Measurements from ENCODE around the gene ADCY5.

DNA sequence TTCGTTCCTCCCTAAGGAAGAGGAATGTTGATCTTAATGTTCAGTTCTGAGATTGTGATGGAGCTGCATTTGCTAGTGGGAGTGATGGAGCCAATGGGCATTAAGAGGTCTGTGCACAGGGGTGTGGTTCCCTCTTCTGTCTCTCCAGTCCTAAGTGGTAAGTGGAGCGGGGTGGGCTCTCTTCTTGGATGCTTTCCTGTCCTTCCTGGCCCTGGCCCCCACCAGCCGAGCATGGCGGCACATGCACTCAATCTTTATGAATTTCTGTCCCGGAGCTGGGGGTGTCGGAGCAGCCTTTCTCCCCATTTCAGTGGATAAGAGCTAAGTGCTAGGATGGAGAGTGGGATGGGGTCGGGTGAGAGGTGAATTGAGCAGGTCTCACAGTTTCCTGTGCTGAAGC, 37.6 kb upstream of the ADCY5 start:
- TF ChIP-seq EP300 (IDR thresholded peaks at IDR 0.05): no peak
- TF ChIP-seq, protein P1, sequence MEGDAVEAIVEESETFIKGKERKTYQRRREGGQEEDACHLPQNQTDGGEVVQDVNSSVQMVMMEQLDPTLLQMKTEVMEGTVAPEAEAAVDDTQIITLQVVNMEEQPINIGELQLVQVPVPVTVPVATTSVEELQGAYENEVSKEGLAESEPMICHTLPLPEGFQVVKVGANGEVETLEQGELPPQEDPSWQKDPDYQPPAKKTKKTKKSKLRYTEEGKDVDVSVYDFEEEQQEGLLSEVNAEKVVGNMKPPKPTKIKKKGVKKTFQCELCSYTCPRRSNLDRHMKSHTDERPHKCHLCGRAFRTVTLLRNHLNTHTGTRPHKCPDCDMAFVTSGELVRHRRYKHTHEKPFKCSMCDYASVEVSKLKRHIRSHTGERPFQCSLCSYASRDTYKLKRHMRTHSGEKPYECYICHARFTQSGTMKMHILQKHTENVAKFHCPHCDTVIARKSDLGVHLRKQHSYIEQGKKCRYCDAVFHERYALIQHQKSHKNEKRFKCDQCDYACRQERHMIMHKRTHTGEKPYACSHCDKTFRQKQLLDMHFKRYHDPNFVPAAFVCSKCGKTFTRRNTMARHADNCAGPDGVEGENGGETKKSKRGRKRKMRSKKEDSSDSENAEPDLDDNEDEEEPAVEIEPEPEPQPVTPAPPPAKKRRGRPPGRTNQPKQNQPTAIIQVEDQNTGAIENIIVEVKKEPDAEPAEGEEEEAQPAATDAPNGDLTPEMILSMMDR (IDR thresholded peaks at IDR 0.05): no peak
- no peak for TF ChIP-seq MAFK (IDR thresholded peaks at IDR 0.05; ENCODE audit: partially characterized antibody)
- TF ChIP-seq E2F6 (IDR thresholded peaks at IDR 0.05; ENCODE audit: borderline replicate concordance, low read depth): no peak
- no peak for TF ChIP-seq USF2 (IDR thresholded peaks at IDR 0.05)
- TF ChIP-seq CHD2 (IDR thresholded peaks at IDR 0.05; ENCODE audit: low read length, partially characterized antibody): no peak
- no peak for TF ChIP-seq RFX5 (IDR thresholded peaks at IDR 0.05)
- no peak for TF ChIP-seq REST (IDR thresholded peaks at IDR 0.05)
- no peak for TF ChIP-seq POLR2A (IDR thresholded peaks at IDR 0.05; ENCODE audit: low read length)
- no peak for TF ChIP-seq MAX (IDR thresholded peaks at IDR 0.05)

Measured in A549 (cell line).